ENCODE results near the gene PAQR9. TPM values are rescaled to one million over a fixed set of nuclear protein-coding genes. Genes with fewer than 3 reads are reported as not detected.

PAQR9 gene
- total and polyA plus RNA-seq, 9 of the 15 experiments (the other 6 are each of a cell fraction or from before 2014, with no cell fraction given): 0.04 to 0.58 (median 0.22) TPM

- TF ChIP-seq TBL1XR1 (IDR thresholded peaks at IDR 0.05; ENCODE audit: low read length in 2 of 2): peak in 1 of 2 experiments; percentile 88; a peak in 2 of 4 replicates
- TF ChIP-seq TEAD4 (IDR thresholded peaks at IDR 0.05; ENCODE audit: low read length): peak; percentile 96
- no peak for TF ChIP-seq TEAD4 (CRISPR knock-in tag; IDR thresholded peaks at IDR 0.05; ENCODE audit: borderline replicate concordance)
- peak; percentile 60; the same call in 1 of the 2 replicates for TF ChIP-seq PHB2 (IDR thresholded peaks at IDR 0.05; ENCODE audit: low read depth)
- TF ChIP-seq CREB3L1 (IDR thresholded peaks at IDR 0.05; ENCODE audit: borderline replicate concordance, low read depth): no peak
- peak; percentile 64 for TF ChIP-seq CREB1 (IDR thresholded peaks at IDR 0.05)
- peak; percentile 50; the same call in 1 of the 2 replicates for TF ChIP-seq CREB1 (CRISPR knock-in tag; IDR thresholded peaks at IDR 0.05)
- peak; percentile 76 for TF ChIP-seq MYC (IDR thresholded peaks at IDR 0.05; ENCODE audit: low read depth, low read length)
- no peak for TF ChIP-seq MYC (CRISPR knock-in tag; IDR thresholded peaks at IDR 0.05; ENCODE audit: borderline replicate concordance, low read depth)
- TF ChIP-seq POLR2G (IDR thresholded peaks at IDR 0.05; ENCODE audit: low read depth, low read length): no peak
- no peak for TF ChIP-seq NR2C1 (IDR thresholded peaks at IDR 0.05)
- TF ChIP-seq NR2C1 (tag; IDR thresholded peaks at IDR 0.05): peak; percentile 37; the same call in 1 of the 2 replicates
- TF ChIP-seq BACH1 (tag; IDR thresholded peaks at IDR 0.05): peak; percentile 92
- TF ChIP-seq NR2F6 (CRISPR knock-in tag; IDR thresholded peaks at IDR 0.05): no peak
- TF ChIP-seq ZNF699 (CRISPR knock-in tag; IDR thresholded peaks at IDR 0.05; ENCODE audit: insufficient replicate concordance): no peak
- peak; percentile 67; the same call in 1 of the 2 replicates for TF ChIP-seq ADNP (tag; IDR thresholded peaks at IDR 0.05)
- TF ChIP-seq ZHX1 (conservative IDR thresholded peaks at IDR 0.05; ENCODE audit: low read length): 0 out of 2 replicates have a peak, but pooled peaks have one; percentile 50
- TF ChIP-seq ZFP36 (IDR thresholded peaks at IDR 0.05; ENCODE audit: low read depth, low read length, partially characterized antibody): peak; percentile 95
- no peak for TF ChIP-seq AFF1 (IDR thresholded peaks at IDR 0.05; ENCODE audit: low read depth in 1 of 2, partially characterized antibody in 2 of 2)
Measured at GRCh38 chr3:142976621-142977398, 13.3 kb upstream of the PAQR9 start (continued).

Measured in K562 (cell line).